Heart right ventricle (tissue), 16 donors: ENCODE data around the gene LMNA. TPM values are rescaled to one million over a fixed set of nuclear protein-coding genes. Genes with fewer than 3 reads are reported as not detected.

Experiments
- ATAC-seq, 8 donors: fragments of 200-7000 bp; cut with Tn5 transposase; one replicate each; pipeline ENCODE4 v1.9.1; 2020; ENCODE audit warnings: mild to moderate bottlenecking in 8 of 8, moderate library complexity in 8 of 8, moderate number of reproducible peaks in 1 of 8
- DNase-seq, 2 donors: peaks; one replicate each; pipeline ENCODE4 v3.0.0-alpha.2; 2020
- H3K27ac ChIP-seq, 10 donors: fragments of 200-600 bp; sonication (generic) in 2 of 10; one replicate each; pipeline versions ENCODE4 v1.5.0 to v1.8.0; 2020 to 2022; ENCODE audit warnings: mild to moderate bottlenecking in 3 of 10
- H3K27me3 ChIP-seq, 7 donors: fragments of 200-600 bp; one replicate each; pipeline ENCODE4 v1.8.0; 2021 to 2022; ENCODE audit warnings: mild to moderate bottlenecking in 2 of 7
- H3K36me3 ChIP-seq, 9 donors: fragments of 200-600 bp; sonication (generic) in 1 of 9; one replicate each; pipeline versions ENCODE4 v1.5.0 to v1.8.0; 2020 to 2022; ENCODE audit warnings: mild to moderate bottlenecking in 2 of 9
- H3K4me1 ChIP-seq, 9 donors: fragments of 200-600 bp; sonication (generic) in 1 of 9; one replicate each; pipeline versions ENCODE4 v1.5.0 to v1.8.0; 2020 to 2022; ENCODE audit warnings: mild to moderate bottlenecking in 4 of 9
- H3K4me3 ChIP-seq, 10 donors: fragments of 200-600 bp; sonication (generic) in 2 of 10; one replicate each; pipeline versions ENCODE4 v1.5.0 to v1.8.0; 2020 to 2022; ENCODE audit warnings: mild to moderate bottlenecking in 7 of 10, moderate library complexity in 2 of 10
- H3K9me3 ChIP-seq, 11 donors: fragments of 200-600 bp in 10 of 11; sonication (generic) in 2 of 11; one replicate each; pipeline versions ENCODE4 v1.5.0 to v1.8.0; 2013 to 2022; ENCODE audit warnings: mild to moderate bottlenecking in 2 of 11, control low read depth in 1 of 11, moderate library complexity in 1 of 11
- CTCF ChIP-seq, 9 donors: fragments of 200-600 bp; sonication (generic) in 2 of 9; IDR thresholded peaks; one replicate each; pipeline versions ENCODE4 v1.5.0 to v1.8.0; 2021 to 2022; ENCODE audit warnings: antibody characterized with exemption in 9 of 9, mild to moderate bottlenecking in 5 of 9, moderate library complexity in 1 of 9
- WGBS, 2 donors: extraction: QIAGEN DNeasy Blood & Tissue Kit; methylation state at CpG; one replicate each; pipeline ENCODE4 v1.1.7; 2013; ENCODE audit warnings: inconsistent platforms in 1 of 2; 5-methylcytosine and 5-hydroxymethylcytosine counted together
- intact Hi-C, 10 donors: fragments of 100-400 bp; cut with DNase I; formaldehyde crosslinking; loops; one replicate each; pipeline versions ENCODE4 v1.11.1 to v1.14.2; 2022
- polyA plus RNA-seq, 2 donors: library from polyadenylated mRNA; stranded (reverse); fragments of 200-250 nt; gene quantifications; one replicate each; pipeline ENCODE4 v1.2.3, GENCODE V29; 2013
- total RNA-seq, 10 donors: library from RNA; stranded (reverse); fragmentation: NEBNext Ultra II Directional in 3 of 10; extraction: Animal tissue kit (Norgen Biotek cat#: 25700) in 3 of 10; gene quantifications; one replicate each; pipeline versions ENCODE4 v1.2.1 to v1.2.4, GENCODE V29; 2021 to 2023
- donor health status: Arrhythmogenic right ventricular cardiomyopathy.
- donor health status: ischemic (EF 13 %, LVEDD 7.1; RV severe dilation, severe dysfunction).
- donor health status: healthy with polysubstance abuse.
- donor health status: DM: no; HTN: yes; CAD: no.
- donor health status: DM: no; HTN: no; CAD: no.
- donor health status: ischemic (EF 25% LVEDD 6.9; RV normal size, moderate dysfunction).
- donor health status: ischemic (EF 25% LVEDD 5.7; RV mildly dilated, moderate dysfunction).
- donor health status: healthy.
- donor health status: DM: yes; HTN: yes; CAD: no.
- donor health status: Ischemic cardiomyopathy.
- donor health status: ischemic (EF 35%, LVEDD 5.7; RV mildly dilated, moderate dysfunction).
- donor health status: nonischemic (EF 11% LVEDD 7.7; RV severe dilation, severe dysfunction).
- donor health status: DM: yes; HTN: yes; CAD: no.
- donor health status: PGD.
- donor health status: ischemic (EF 29% LVEDD 5.4; RV normal size, mild dysfunction).
- donor health status: nonischemic (EF 23%, LVEDD 6.1; RV moderate dilation, normal function).

LMNA gene
- total and polyA plus RNA-seq, 12 donors = 213 to 554 (median 277) TPM

GRCh38 chr1:156091610-156092009 lies 22.9 kb upstream of the LMNA start:
- peaks cover 9 to 34% (median 15%) of the 10 kb centered on the region in 9 donors for H3K4me1 ChIP-seq
- intact Hi-C loops = loop anchor here in 6 of 10 donors (2.0 to 5.0 kb wide), 3 partner anchors 51 to 136 kb away; no protein-coding TSS in a partner anchor
- DNase-seq (no peak), ATAC-seq (no peak)
- H3K27me3 ChIP-seq = no peaks in the 10 kb centered on the region
- TF ChIP-seq CTCF (IDR thresholded peaks at IDR 0.05) = no peak
- no peak overlapping the region for H3K4me3 ChIP-seq
- no peak overlapping the region for H3K27ac ChIP-seq
- no peaks in the 10 kb centered on the region for H3K36me3 ChIP-seq
- WGBS, 2 donors = 65 to 68% methylated on average over 2 of the region's 2 CpGs
- H3K9me3 ChIP-seq = no peaks in the 10 kb centered on the region

GRCh38 chr1:156095906-156096508 lies 18.5 kb upstream of the LMNA start:
- peaks cover 18 to 36% (median 27%) of the 10 kb centered on the region in 9 donors for H3K4me1 ChIP-seq
- H3K36me3 ChIP-seq = no peaks in the 10 kb centered on the region
- no peaks in the 10 kb centered on the region for H3K9me3 ChIP-seq
- ATAC-seq (no peak), DNase-seq (no peak)
- TF ChIP-seq CTCF (IDR thresholded peaks at IDR 0.05) = no peak
- H3K4me3 ChIP-seq = no peak overlapping the region
- H3K27me3 ChIP-seq = no peaks in the 10 kb centered on the region
- 75 to 80% methylated on average over 3 of the region's 3 CpGs for WGBS, 2 donors
- H3K27ac ChIP-seq = peak overlapping the region in 8 of 10 donors; percentile 80 to 93 (median 87)
- intact Hi-C loops = loop anchor here (1.0 to 5.0 kb wide), 4 partner anchors 33 to 36 kb away; no protein-coding TSS in a partner anchor

- H3K27me3 ChIP-seq = no peaks in the 10 kb centered on the region
- no peaks in the 10 kb centered on the region for H3K9me3 ChIP-seq
- H3K36me3 ChIP-seq = no peaks in the 10 kb centered on the region
- H3K27ac ChIP-seq = peak overlapping the region; percentile 62 to 93 (median 85)
- H3K4me1 ChIP-seq = peaks cover 18 to 44% (median 34%) of the 10 kb centered on the region in 9 donors
- ATAC-seq = peak; percentile 93 to 98 (median 96)
- H3K4me3 ChIP-seq = peak overlapping the region in 3 of 10 donors; percentile 13 to 19 (median 19)
- intact Hi-C loops = loop anchor here (1.0 to 5.0 kb wide), 4 partner anchors 32 to 35 kb away; no protein-coding TSS in a partner anchor
- peak; percentile 89 to 99 (median 98) for TF ChIP-seq CTCF (IDR thresholded peaks at IDR 0.05)
- peak; percentile 92 to 93 for DNase-seq
- 15 to 27% methylated on average over 14 of the region's 14 CpGs for WGBS, 2 donors
Observed at GRCh38 chr1:156096640-156097391, 17.7 kb upstream of the LMNA start.

- H3K9me3 ChIP-seq = no peaks in the 10 kb centered on the region
- no peak for TF ChIP-seq CTCF (IDR thresholded peaks at IDR 0.05)
- intact Hi-C loops = loop anchor here in 5 of 10 donors (2.0 to 5.0 kb wide), 3 partner anchors 31 to 35 kb away; no protein-coding TSS in a partner anchor
- H3K36me3 ChIP-seq = no peaks in the 10 kb centered on the region
- peak overlapping the region; percentile 62 to 93 (median 85) for H3K27ac ChIP-seq
- no peaks in the 10 kb centered on the region for H3K27me3 ChIP-seq
- DNase-seq = no peak
- WGBS, 2 donors = 85 to 86% methylated on average over 9 of the region's 9 CpGs
- peaks cover 23 to 52% (median 43%) of the 10 kb centered on the region in 9 donors for H3K4me1 ChIP-seq
- H3K4me3 ChIP-seq = no peak overlapping the region
- ATAC-seq = peak in 4 of 8 donors; percentile 2 to 11 (median 8)
Observed at GRCh38 chr1:156097499-156098178, 16.9 kb upstream of the LMNA start.
